ENCODE results near the gene VPS52. TPM values are rescaled to one million over a fixed set of nuclear protein-coding genes. Genes with fewer than 3 reads are reported as not detected.

Gene VPS52
- total and polyA plus RNA-seq, 9 of the 15 experiments (the other 6 are each of a cell fraction or from before 2014, with no cell fraction given), result 24.4 to 103 (median 40.2) TPM

DNA sequence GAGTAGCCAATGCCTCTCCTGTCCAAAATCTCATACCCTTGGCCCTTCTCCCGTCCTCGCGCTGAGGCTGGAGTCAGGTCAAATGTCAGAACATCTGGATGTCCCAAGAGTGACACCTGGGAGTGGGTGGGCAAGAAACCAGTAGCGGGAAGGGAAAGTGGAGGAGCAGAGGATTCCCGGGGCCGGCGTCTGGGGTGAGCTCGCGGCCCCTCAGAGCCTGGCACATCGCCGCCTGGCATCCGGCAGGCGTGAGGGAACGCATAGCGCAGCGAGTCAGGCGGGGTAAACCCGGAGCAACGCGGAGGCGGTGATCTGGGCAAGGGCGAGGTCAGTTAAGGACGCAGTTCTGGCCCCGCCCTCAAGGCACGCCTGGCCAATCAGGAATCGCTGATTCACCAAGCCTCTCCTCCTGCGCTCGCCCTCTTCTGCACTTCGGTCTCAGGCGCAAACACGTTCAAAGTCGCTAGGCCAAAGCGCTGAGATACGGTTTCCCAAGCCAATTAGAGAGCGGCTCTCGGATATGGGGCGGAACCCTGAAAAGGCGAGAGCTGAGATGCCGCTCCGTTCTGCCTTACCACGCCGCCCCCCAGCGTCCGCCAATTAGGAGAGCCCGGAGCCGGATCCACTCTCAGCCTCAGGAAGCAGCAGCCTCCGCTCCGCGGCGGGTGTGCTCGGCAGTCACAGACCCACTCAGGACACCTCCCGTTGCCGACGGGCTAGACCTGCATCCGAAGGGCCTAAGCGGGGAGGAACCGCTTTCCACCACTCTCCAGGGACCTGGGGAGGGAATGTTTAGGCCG lies 22.5 kb downstream of the VPS52 start (continued):
- no peak for TF ChIP-seq STAG1 (CRISPR knock-in tag; IDR thresholded peaks at IDR 0.05; ENCODE audit: borderline replicate concordance)
- peak; percentile 97 for TF ChIP-seq EGR1 (conservative IDR thresholded peaks at IDR 0.05)
- no peak for TF ChIP-seq TSC22D4 (tag; IDR thresholded peaks at IDR 0.05)
- no peak for TF ChIP-seq HDAC6 (IDR thresholded peaks at IDR 0.05; ENCODE audit: low read depth, low read length)
- TF ChIP-seq PHB (CRISPR knock-in tag; IDR thresholded peaks at IDR 0.05), result 0 out of 2 replicates have a peak, but pooled peaks have one; percentile 50
- peak; percentile 59; the same call in 1 of the 2 replicates for TF ChIP-seq EP400 (IDR thresholded peaks at IDR 0.05)
- TF ChIP-seq, protein P1, sequence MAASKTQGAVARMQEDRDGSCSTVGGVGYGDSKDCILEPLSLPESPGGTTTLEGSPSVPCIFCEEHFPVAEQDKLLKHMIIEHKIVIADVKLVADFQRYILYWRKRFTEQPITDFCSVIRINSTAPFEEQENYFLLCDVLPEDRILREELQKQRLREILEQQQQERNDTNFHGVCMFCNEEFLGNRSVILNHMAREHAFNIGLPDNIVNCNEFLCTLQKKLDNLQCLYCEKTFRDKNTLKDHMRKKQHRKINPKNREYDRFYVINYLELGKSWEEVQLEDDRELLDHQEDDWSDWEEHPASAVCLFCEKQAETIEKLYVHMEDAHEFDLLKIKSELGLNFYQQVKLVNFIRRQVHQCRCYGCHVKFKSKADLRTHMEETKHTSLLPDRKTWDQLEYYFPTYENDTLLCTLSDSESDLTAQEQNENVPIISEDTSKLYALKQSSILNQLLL (CRISPR knock-in tag; IDR thresholded peaks at IDR 0.05; ENCODE audit: borderline replicate concordance), result no peak
- TF ChIP-seq, protein P2, sequence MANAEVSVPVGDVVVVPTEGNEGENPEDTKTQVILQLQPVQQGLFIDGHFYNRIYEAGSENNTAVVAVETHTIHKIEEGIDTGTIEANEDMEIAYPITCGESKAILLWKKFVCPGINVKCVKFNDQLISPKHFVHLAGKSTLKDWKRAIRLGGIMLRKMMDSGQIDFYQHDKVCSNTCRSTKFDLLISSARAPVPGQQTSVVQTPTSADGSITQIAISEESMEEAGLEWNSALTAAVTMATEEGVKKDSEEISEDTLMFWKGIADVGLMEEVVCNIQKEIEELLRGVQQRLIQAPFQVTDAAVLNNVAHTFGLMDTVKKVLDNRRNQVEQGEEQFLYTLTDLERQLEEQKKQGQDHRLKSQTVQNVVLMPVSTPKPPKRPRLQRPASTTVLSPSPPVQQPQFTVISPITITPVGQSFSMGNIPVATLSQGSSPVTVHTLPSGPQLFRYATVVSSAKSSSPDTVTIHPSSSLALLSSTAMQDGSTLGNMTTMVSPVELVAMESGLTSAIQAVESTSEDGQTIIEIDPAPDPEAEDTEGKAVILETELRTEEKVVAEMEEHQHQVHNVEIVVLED (CRISPR knock-in tag; IDR thresholded peaks at IDR 0.05), result peak; percentile 13; the same call in 1 of the 2 replicates
- TF ChIP-seq PYGO2 (tag; IDR thresholded peaks at IDR 0.05), result 0 out of 2 replicates have a peak, but pooled peaks have one; percentile 16
- TF ChIP-seq, protein P3, sequence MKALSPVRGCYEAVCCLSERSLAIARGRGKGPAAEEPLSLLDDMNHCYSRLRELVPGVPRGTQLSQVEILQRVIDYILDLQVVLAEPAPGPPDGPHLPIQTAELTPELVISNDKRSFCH (CRISPR knock-in tag; IDR thresholded peaks at IDR 0.05), result no peak
- TF ChIP-seq, protein P3 (tag; IDR thresholded peaks at IDR 0.05), result no peak; the same call in 1 of the 2 replicates
- no peak; the same call in 1 of the 2 replicates for TF ChIP-seq CC2D1A (IDR thresholded peaks at IDR 0.05)
- peak; percentile 40; the same call in 1 of the 2 replicates for TF ChIP-seq ZKSCAN1 (IDR thresholded peaks at IDR 0.05; ENCODE audit: low read depth, low read length)
- peak; percentile 2 to 97; a peak in 2 of 4 replicates for TF ChIP-seq RCOR1 (IDR thresholded peaks at IDR 0.05; ENCODE audit: borderline replicate concordance in 1 of 2, low read depth in 2 of 2, low read length in 2 of 2)
- TF ChIP-seq ADNP (tag; IDR thresholded peaks at IDR 0.05), result no peak
- TF ChIP-seq, protein P4, sequence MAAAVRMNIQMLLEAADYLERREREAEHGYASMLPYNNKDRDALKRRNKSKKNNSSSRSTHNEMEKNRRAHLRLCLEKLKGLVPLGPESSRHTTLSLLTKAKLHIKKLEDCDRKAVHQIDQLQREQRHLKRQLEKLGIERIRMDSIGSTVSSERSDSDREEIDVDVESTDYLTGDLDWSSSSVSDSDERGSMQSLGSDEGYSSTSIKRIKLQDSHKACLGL (CRISPR knock-in tag; IDR thresholded peaks at IDR 0.05; ENCODE audit: borderline replicate concordance, poor library complexity, severe bottlenecking), result no peak
- TF ChIP-seq, protein P5, sequence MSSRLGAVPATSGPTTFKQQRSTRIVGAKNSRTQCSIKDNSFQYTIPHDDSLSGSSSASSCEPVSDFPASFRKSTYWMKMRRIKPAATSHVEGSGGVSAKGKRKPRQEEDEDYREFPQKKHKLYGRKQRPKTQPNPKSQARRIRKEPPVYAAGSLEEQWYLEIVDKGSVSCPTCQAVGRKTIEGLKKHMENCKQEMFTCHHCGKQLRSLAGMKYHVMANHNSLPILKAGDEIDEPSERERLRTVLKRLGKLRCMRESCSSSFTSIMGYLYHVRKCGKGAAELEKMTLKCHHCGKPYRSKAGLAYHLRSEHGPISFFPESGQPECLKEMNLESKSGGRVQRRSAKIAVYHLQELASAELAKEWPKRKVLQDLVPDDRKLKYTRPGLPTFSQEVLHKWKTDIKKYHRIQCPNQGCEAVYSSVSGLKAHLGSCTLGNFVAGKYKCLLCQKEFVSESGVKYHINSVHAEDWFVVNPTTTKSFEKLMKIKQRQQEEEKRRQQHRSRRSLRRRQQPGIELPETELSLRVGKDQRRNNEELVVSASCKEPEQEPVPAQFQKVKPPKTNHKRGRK (tag; IDR thresholded peaks at IDR 0.05), result no peak
- no peak for TF ChIP-seq ZNF143 (CRISPR knock-in tag; IDR thresholded peaks at IDR 0.05)
- TF ChIP-seq OTX1 (CRISPR knock-in tag; IDR thresholded peaks at IDR 0.05), result peak; percentile 73; the same call in 1 of the 2 replicates
- TF ChIP-seq GTF2A2 (tag; IDR thresholded peaks at IDR 0.05), result no peak
- TF ChIP-seq SMARCB1 (IDR thresholded peaks at IDR 0.05; ENCODE audit: insufficient read length, low read depth), result peak; percentile 25
